Duodenal mucosa (tissue), 2 donors: ENCODE data around the gene AGO1.

ENCODE experiments used
- H3K27ac ChIP-seq: one replicate; pipeline ENCODE4 v1.7.0; 2013; ENCODE audit warnings: low read depth, low read length
- H3K27me3 ChIP-seq, 2 donors: one replicate each; pipeline ENCODE4 v1.7.0; 2013; ENCODE audit warnings: low read length in 2 of 2, control low read depth in 1 of 2; ENCODE audit not compliant: insufficient read depth in 2 of 2, control insufficient read depth in 1 of 2
- H3K36me3 ChIP-seq, 2 donors: one replicate each; pipeline ENCODE4 v1.7.0; 2013; ENCODE audit warnings: low read length in 2 of 2, control low read depth in 1 of 2; ENCODE audit not compliant: insufficient read depth in 2 of 2, control insufficient read depth in 1 of 2
- H3K4me1 ChIP-seq, 2 donors: one replicate each; pipeline ENCODE4 v1.7.0; 2013; ENCODE audit warnings: low read length in 2 of 2, control low read depth in 1 of 2; ENCODE audit not compliant: insufficient read depth in 2 of 2, control insufficient read depth in 1 of 2
- H3K4me3 ChIP-seq, 2 donors: one replicate each; pipeline ENCODE4 v1.7.0; 2013; ENCODE audit warnings: low read length in 2 of 2, low read depth in 1 of 2
- H3K9ac ChIP-seq, 2 donors: one replicate each; pipeline ENCODE4 v1.7.0; 2013; ENCODE audit warnings: low read length in 2 of 2, low read depth in 1 of 2
- H3K9me3 ChIP-seq, 2 donors: one replicate each; pipeline ENCODE4 v1.7.0; 2013; ENCODE audit warnings: low read length in 2 of 2, control low read depth in 1 of 2; ENCODE audit not compliant: control insufficient read depth in 1 of 2

The AGO1 gene

GRCh38 chr1:35901235-35901634 lies 18.2 kb downstream of the AGO1 start:
- no peak overlapping the region for H3K4me3 ChIP-seq
- H3K9me3 ChIP-seq = no peaks in the 10 kb centered on the region
- no peaks in the 10 kb centered on the region for H3K27me3 ChIP-seq
- no peak overlapping the region for H3K27ac ChIP-seq
- no peak overlapping the region for H3K9ac ChIP-seq
- H3K36me3 ChIP-seq = peaks cover 29 to 64% of the 10 kb centered on the region in 2 donors
- H3K4me1 ChIP-seq = no peaks in the 10 kb centered on the region

DNA sequence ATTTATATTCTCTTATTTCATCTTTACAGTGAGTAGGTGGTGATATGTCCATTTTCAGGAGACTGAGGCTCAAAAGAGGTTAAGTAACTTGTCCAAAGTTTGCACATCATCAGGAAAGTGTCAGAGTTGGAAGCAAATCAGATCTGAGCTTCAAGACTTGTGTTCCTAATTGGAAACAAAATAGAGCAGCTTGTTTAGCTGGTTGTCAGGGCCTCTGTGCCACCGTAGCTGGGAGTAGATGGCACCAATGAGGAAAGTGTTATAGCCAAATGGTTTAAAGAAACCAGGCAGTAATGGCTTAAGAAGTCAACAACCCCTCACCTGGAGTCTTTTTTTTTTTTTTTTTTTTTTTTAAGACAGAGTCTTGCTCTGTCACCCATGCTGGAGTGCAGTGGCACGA lies 19.7 kb downstream of the AGO1 start:
- H3K9ac ChIP-seq = no peak overlapping the region
- H3K4me1 ChIP-seq = no peaks in the 10 kb centered on the region
- no peaks in the 10 kb centered on the region for H3K9me3 ChIP-seq
- no peaks in the 10 kb centered on the region for H3K27me3 ChIP-seq
- H3K27ac ChIP-seq = no peak overlapping the region
- H3K4me3 ChIP-seq = no peak overlapping the region
- peaks cover 33 to 64% of the 10 kb centered on the region in 2 donors for H3K36me3 ChIP-seq

GRCh38 chr1:35914717-35915116 lies 31.7 kb downstream of the AGO1 start:
- H3K27me3 ChIP-seq = no peaks in the 10 kb centered on the region
- no peaks in the 10 kb centered on the region for H3K9me3 ChIP-seq
- H3K4me1 ChIP-seq = no peaks in the 10 kb centered on the region
- no peak overlapping the region for H3K9ac ChIP-seq
- no peak overlapping the region for H3K27ac ChIP-seq
- no peak overlapping the region for H3K4me3 ChIP-seq
- peaks cover 59 to 77% of the 10 kb centered on the region in 2 donors for H3K36me3 ChIP-seq

GRCh38 chr1:35915693-35916092 lies 32.7 kb downstream of the AGO1 start:
- Histone ChIP-seq H3K36me3 (peaks cover 61 to 80% of the 10 kb centered on the region in 2 donors), H3K9ac (no peak overlapping the region), H3K27me3 (no peaks in the 10 kb centered on the region), H3K4me3 (no peak overlapping the region), H3K4me1 (no peaks in the 10 kb centered on the region), H3K9me3 (no peaks in the 10 kb centered on the region), H3K27ac (no peak overlapping the region)

- Histone ChIP-seq H3K9me3 (no peaks in the 10 kb centered on the region), H3K4me1 (no peaks in the 10 kb centered on the region), H3K27me3 (no peaks in the 10 kb centered on the region), H3K36me3 (peaks cover 18 to 33% of the 10 kb centered on the region in 2 donors), H3K4me3 (no peak overlapping the region), H3K27ac (no peak overlapping the region), H3K9ac (no peak overlapping the region)
Observed at GRCh38 chr1:35923791-35924221, 40.8 kb downstream of the AGO1 start.

GRCh38 chr1:35924838-35925237 lies 41.8 kb downstream of the AGO1 start:
- Histone ChIP-seq H3K4me1 (peaks cover under 1 to 3% of the 10 kb centered on the region in 2 donors), H3K4me3 (no peak overlapping the region), H3K9ac (no peak overlapping the region), H3K27ac (no peak overlapping the region), H3K9me3 (no peaks in the 10 kb centered on the region), H3K36me3 (peaks cover 9 to 23% of the 10 kb centered on the region in 2 donors), H3K27me3 (no peaks in the 10 kb centered on the region)

DNA sequence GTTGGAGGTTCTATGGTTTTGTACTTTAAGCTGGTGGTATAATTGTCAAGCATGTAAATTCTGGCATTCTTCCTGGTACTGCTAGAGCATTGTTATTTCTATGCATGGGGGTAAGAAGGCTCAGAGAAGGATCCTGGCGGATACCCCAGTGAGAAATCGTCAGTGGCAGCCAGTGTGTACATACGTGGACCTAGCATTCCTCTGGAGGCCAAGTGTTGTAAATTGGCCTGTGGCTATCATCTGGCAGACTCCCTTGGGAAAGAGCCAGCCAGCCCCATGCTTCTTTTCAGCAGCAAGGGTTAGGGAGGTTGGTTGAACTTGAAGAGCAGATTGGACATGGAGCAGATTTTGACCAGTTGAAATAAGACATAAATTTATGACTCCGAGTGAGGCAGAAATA lies 42.7 kb downstream of the AGO1 start:
- no peak overlapping the region for H3K4me3 ChIP-seq
- peaks cover 4 to 7% of the 10 kb centered on the region in 2 donors for H3K4me1 ChIP-seq
- no peak overlapping the region for H3K27ac ChIP-seq
- H3K9me3 ChIP-seq = no peaks in the 10 kb centered on the region
- H3K36me3 ChIP-seq = peaks cover 4 to 14% of the 10 kb centered on the region in 2 donors
- H3K27me3 ChIP-seq = no peaks in the 10 kb centered on the region
- H3K9ac ChIP-seq = no peak overlapping the region

- peaks cover 0 to 3% of the 10 kb centered on the region in 2 donors for H3K36me3 ChIP-seq
- no peak overlapping the region for H3K27ac ChIP-seq
- no peaks in the 10 kb centered on the region for H3K9me3 ChIP-seq
- no peak overlapping the region for H3K9ac ChIP-seq
- no peaks in the 10 kb centered on the region for H3K27me3 ChIP-seq
- peaks cover 12 to 15% of the 10 kb centered on the region in 2 donors for H3K4me1 ChIP-seq
- no peak overlapping the region for H3K4me3 ChIP-seq
Observed at GRCh38 chr1:35927472-35927871, 44.5 kb downstream of the AGO1 start.

GRCh38 chr1:35929730-35930592 lies 47.0 kb downstream of the AGO1 start:
- Histone ChIP-seq H3K9ac (peak overlapping the region; percentile 81 to 84), H3K27ac (peak overlapping the region; percentile 98), H3K4me1 (peaks cover 14 to 16% of the 10 kb centered on the region in 2 donors)

GRCh38 chr1:35930593-35931445 lies 47.8 kb downstream of the AGO1 start, which contains the start of gene AGO3:
Gene AGO3, plus strand, starts transcription at chr1:35931105. Its CDS starts 322 bp downstream, at chr1:35931427.
- Histone ChIP-seq H3K9ac (peak within 1 kb of the TSS; percentile 81 to 84), H3K36me3 (no peaks in the 10 kb centered on the region), H3K9me3 (no peaks in the 10 kb centered on the region), H3K4me3 (peak within 1 kb of the TSS; percentile 80 to 91), H3K4me1 (peaks cover 14 to 16% of the 10 kb centered on the region in 2 donors), H3K27me3 (no peaks in the 10 kb centered on the region), H3K27ac (peak within 1 kb of the TSS; percentile 98)

More at GRCh38 chr1:35929730-35930592, 47.0 kb downstream of the AGO1 start:
- Histone ChIP-seq H3K27me3 (no peaks in the 10 kb centered on the region), H3K9me3 (no peaks in the 10 kb centered on the region), H3K36me3 (no peaks in the 10 kb centered on the region), H3K4me3 (peak overlapping the region; percentile 80 to 91)
